Stimulated activated CD4-positive, alpha-beta T cell treated with anti-CD3 and anti-CD28 coated beads, TNF-alpha, amount 100 ng/mL, for 24 hours (primary cell): ENCODE results near the gene MYO7B.

Source experiments
- DNase-seq, 3 experiments: peaks; one replicate each; pipeline ENCODE4 v3.0.0-alpha.2; 2020; ENCODE audit warnings: low read depth in 3 of 3

MYO7B gene

DNA sequence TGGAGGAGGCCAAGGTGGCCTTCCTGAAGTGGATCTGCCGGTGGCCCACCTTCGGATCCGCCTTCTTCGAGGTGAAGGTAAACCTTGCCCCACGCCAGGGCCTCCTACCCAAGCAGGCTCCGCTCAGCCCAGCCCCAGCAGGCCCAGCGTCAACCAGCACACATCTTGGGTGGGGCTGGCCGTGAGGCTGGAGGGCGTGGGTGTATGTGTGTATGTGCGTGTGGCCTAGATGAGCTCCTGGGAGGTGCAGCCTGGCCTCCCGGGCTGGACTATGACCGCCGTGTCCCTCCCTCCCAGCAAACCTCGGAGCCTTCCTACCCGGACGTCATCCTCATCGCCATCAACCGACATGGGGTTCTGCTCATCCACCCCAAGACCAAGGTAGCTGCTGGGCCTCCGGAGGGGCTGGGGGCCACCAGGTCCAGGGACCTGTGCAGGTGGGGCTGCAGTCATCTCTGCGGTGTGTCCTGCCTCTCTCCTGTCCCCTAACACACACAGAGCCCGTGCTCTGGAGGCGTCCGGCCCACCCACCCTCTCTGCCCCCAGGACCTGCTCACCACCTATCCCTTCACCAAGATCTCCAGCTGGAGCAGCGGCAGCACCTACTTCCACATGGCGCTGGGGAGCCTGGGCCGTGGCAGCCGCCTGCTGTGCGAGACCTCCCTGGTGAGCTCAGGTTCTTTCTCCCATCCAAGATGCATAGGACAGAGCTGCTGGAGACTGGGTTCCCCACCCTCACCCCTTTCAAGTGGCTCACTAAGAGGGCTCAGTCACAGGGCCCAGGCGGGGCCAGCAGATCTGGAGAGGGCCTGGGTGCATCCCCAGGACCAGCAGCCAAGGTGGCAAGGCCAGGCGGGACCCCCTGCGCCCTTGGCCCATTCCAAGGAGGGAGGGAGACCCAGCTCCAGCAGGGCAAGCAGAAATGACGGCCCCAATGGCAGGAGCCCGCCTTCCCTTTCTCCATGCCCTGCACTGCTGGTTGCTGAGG, 101.1 kb downstream of the MYO7B start:
- DNase-seq: no peak

DNA sequence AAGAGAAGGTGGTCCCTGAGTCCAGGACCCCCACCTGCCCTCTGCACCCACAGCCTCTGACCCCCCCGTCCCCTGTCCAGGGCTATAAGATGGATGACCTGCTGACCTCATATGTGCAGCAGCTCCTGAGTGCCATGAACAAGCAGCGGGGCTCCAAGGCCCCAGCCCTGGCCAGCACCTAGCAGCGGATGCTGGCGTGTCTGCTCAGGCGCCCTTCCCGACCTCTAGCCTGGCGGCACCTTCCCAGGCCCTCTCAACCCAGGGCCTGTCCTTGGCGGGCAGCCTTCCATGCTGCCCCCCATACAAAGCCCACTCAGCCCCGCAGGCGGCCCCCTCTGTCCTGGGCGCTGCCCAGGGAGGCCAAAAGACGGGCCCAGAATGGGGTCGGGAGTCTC, 101.8 kb downstream of the MYO7B start:
- no peak for DNase-seq

DNA sequence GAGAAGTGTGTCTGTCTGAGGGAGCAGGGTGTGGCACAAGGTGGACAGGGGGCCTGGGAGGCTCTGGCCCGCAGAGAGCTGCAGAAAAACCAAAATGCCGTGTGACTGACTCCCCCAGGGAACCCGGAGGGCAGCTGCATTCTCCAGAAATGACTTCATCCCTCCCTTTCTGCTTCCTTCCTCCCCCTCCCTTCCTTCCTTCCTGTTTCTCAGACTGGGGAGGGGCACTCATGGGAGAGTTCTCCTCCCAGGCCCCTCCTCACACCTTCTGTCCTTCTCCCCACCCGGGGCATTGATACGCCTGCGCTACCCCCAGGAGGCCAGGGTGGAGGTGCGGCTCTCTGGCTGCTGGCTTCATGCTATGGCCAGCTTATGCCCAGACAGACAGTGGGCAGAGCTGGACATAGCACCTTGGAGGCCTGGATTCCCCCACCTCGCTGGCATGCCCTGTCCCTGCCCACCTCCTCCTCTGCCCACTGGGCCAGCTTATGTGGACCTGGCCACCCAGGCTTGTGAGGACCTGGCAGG, 102.3 kb downstream of the MYO7B start:
- no peak for DNase-seq

- no peak for DNase-seq
Observed at GRCh38 chr2:127638361-127639110, 103.1 kb downstream of the MYO7B start.

DNA sequence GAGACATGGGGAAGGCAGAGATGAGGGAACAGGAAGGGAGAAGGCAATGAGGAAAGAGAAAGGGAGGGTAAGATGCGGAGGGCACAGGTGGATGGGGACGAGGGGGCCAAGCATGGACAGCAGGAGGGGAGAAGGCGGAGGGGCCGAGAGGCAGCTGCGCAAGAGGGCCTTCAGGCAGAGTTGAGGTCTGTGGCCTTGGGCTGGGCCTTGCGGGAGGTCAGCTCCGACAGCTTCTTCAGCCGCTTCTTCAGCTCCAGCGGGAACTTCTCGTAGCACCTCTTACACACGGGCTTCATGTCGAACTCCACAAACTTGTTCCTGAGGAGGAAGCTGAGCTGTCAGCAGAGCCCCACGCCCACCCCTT, 103.6 kb downstream of the MYO7B start:
- no peak for DNase-seq

DNA sequence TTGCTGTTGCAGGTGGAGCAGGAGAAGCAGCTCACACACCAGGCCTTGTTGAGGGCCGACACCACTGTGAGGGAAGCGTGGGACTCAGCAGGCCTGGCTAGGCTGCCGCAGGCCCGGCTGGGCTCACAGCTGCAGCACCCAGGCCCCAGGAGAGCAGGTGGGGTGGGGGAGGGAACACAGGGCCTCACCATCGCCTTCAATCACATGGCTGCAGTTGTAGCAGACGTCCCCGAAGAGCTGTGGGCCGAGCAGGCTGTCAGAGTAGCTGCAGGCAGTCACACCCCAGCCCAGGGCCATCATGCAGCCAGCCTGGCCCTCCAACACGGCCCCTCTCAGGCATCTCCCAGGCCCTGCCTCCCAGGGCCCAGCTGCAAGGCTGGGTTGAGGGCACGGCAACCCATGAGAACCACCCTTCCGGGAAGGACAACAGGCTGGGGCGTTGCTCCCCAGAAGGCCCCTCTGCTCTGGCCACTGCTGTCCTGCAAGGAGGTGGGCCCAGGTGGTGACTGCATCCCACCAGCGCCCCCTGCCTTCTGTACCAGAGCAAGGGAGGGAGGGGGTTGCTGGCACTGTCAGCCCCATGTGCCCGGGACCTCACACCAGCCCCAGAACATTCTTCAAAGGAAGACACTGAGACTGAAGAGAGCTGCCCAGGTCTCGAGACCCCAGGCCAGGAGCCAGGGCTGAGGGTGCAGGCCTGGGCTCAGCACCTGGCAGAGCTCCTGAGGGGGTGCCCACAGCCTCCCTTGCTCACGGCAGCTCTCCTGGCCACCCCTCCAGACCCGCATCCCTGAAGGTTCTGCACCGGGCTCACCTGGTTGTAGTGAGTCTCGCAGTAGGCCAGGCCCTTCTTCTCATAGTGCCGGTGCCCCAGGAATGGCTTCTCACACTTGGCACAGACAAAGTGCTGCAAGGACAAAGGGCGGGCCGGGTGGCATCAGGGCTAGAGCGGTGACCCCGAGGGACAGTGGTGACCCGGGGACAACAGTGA, 104.9 kb downstream of the MYO7B start:
- peak in 1 of 3 experiments; percentile 29 for DNase-seq

DNA sequence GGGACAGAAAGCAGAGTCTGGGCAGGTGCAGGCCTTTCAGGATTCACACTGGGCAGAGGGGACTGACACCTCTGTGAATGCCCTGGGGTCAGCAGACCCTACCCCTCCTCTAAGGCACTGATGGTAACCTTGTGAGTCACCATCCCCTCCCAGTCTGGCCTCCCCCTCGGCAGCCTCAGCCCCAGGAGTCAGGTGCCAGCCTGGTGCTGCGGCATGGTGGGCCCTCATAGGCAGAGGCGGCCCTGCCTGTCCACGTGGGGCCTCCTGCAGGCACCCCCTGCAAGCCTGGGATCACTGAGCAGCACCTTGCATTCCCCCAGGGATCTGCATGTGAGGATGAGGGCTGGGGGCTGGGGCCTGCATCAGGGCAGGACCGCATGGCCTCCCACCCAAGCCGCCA, 105.7 kb downstream of the MYO7B start:
- DNase-seq: no peak

- peak in 1 of 3 experiments; percentile 40 for DNase-seq
Observed at GRCh38 chr2:127641846-127642507, 106.5 kb downstream of the MYO7B start.

DNA sequence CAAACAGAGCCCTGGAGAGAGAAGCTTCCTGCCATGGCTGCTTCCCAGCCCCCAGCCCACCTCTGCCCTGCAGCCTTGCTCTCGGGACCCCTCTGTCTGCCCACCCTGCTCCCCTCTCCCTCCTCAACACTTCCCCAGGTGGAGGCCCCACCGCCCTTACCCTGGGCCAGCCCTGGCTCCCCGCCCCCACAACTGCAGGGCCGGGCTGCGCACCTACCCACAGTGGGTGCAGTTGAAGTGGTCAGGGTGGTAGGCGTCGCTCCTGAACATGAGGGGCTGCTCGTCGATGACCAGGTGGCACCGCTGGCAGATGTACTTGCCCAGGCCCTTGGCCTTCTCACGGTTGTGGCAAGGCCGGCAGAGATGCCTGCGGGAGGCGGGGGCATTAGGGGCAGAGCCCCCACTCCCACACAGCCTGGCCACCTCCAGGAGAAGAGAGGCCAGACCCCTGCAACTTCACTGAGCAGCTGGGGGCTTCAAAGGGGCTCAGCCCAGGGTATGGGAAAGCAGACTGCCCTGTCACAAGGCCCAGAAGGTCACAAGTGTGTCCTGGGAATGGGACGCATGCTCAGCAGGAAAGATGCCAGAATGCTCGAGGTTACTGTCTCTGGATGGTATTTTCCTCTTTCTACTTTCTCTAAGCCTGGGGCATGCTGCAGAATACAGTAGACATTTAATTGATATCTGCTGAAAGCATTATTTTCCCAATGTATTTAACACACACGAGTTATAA, 107.4 kb downstream of the MYO7B start:
- no peak for DNase-seq

DNA sequence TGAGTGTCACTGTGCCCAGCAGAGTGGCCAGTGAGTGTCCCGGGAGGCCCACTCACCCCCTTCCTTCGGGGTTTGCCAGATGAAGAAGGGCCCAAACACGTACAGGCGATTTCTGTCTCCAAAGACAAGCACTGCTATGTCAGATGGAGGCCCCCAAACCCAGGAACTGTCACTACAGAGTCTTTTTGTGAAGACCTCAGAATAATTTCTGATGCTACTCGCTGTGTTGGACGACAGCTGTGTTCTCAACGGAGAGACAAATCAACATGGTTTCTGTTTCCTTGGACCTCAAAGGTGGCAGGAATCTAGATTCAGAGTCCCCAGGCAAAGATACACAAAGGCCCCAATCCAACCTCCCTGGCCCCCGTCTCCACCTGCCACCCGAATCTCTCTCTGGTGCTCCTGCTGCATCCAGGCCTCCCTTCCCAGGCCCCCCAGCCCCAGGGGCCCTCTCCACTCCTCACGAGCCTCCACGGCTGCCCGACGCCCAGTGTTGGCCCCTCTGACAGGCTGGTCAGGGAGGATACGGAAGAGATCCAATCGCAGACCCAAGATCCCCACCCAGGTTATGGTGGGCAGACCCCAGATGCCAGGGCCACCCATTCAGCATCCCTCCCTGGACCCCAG, 108.1 kb downstream of the MYO7B start:
- DNase-seq: no peak

- no peak for DNase-seq
Observed at GRCh38 chr2:127644066-127645025, 108.9 kb downstream of the MYO7B start.

GRCh38 chr2:127645026-127645394, 109.5 kb downstream of the MYO7B start:
- DNase-seq: no peak

GRCh38 chr2:127645395-127646291, 110.2 kb downstream of the MYO7B start, which contains the start of gene GPR17:
Gene GPR17, plus strand, starts transcription at chr2:127646153. Its CDS starts 4,583 bp downstream, at chr2:127650736.
- no peak for DNase-seq

DNA sequence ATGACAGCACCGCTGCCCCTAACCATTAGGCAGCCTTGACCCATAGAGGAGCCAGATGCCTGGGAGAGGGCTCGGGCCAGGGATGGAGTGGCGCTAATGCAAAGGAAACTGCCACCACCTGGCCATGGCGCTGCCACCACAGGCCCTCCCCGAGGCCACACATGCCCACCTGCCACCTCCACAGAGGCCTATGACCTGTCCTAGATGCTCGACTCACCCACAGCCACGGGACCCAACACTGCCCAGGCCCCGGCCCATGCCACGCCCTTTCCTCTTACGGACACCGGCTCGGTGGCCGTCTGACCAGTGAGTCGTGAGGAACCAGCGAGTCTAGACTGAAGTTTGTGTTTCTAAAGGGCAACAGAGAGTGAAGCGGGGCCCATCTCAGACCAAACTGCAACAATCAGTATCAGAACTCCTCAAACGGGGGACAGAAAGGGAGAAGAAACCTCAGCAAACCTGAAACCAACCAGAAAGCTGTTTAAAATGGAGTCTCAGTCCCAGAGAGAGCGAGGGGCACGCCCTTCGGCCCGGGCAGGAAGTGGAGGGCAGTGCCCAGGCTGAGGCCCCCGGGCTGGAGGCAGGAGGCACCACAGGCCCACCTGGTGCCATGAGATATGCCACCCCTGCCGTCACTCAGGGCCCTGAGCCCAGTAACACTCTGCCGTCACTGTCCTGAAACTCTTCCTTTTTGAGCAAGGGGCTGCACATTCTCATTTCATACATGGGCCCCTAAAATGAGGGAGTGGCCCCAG, 111.2 kb downstream of the MYO7B start:
- DNase-seq: no peak

- DNase-seq: no peak
Observed at GRCh38 chr2:127647242-127648190, 112.0 kb downstream of the MYO7B start.
